Activated T-helper 2 cell treated with anti-CD3 and anti-CD28 coated beads, Interferon-gamma antibody, Interleukin-2, Interleukin-4, amounts not matched to agents 10 μg/mL and 5 μg/mL and 100 μg/mL, durations not matched to agents 14 hours and 24 hours and 36 hours (primary cell): Measurements from ENCODE around the gene DNAJC1. TPM values are rescaled to one million over a fixed set of nuclear protein-coding genes. Genes with fewer than 3 reads are reported as not detected.

ENCODE experiments used
- DNase-seq: peaks from one replicate; pipeline ENCODE4 v3.0.0; 2021; ENCODE audit warnings: low spot score
- H3K27ac Mint-ChIP-seq: one replicate; pipeline ENCODE4 v1.8.0; 2021; ENCODE audit warnings: mixed read lengths
- H3K27me3 Mint-ChIP-seq: one replicate; pipeline ENCODE4 v1.8.0; 2021; ENCODE audit warnings: low read depth, mixed read lengths
- H3K36me3 Mint-ChIP-seq: one replicate; pipeline ENCODE4 v1.8.0; 2021; ENCODE audit warnings: low read depth, mixed read lengths
- H3K4me1 Mint-ChIP-seq: one replicate; pipeline ENCODE4 v1.8.0; 2021; ENCODE audit warnings: low read depth, mixed read lengths
- H3K4me3 Mint-ChIP-seq: one replicate; pipeline ENCODE4 v1.8.0; 2021; ENCODE audit warnings: low read depth, mild to moderate bottlenecking, moderate library complexity, mixed read lengths
- H3K9me3 Mint-ChIP-seq: one replicate; pipeline ENCODE4 v1.8.0; 2021; ENCODE audit warnings: mixed read lengths
- intact Hi-C: fragments of 100-400 bp; cut with micrococcal nuclease; formaldehyde crosslinking; loops from one replicate; pipeline ENCODE4 v1.15.1; 2023
- total RNA-seq: library from RNA; stranded (reverse); gene quantifications from 2 replicates; pipeline ENCODE4 v1.2.3, GENCODE V29; 2022

Gene DNAJC1
- total RNA-seq, 1 donor from 2014 or later: 24.0 TPM

GRCh38 chr10:21707498-21707897, 296.0 kb downstream of the DNAJC1 start:
- Mint-ChIP-seq H3K9me3 (no peaks in the 10 kb centered on the region), H3K4me3 (no peak overlapping the region), H3K27me3 (no peaks in the 10 kb centered on the region), H3K4me1 (peaks cover 22% of the 10 kb centered on the region), H3K27ac (no peak overlapping the region), H3K36me3 (peaks cover 42% of the 10 kb centered on the region)
- DNase-seq: no peak
- intact Hi-C loops: no loop called here

Other genes with a start within 250 kb of the DNAJC1 start
- gene EBLN1, start 214.3 kb upstream of the DNAJC1 start, total RNA-seq: not detected in 2 replicates